KMS-11 (cell line): ENCODE data around the gene ABCA9.

Experiments
- H2AFZ ChIP-seq: fragments of 200-600 bp; sonication (generic); 2 replicates; pipeline ENCODE4 v1.6.1; 2016; ENCODE audit warnings: antibody characterized with exemption, mixed run types, low read depth
- H3K27ac ChIP-seq: fragments of 200-600 bp; sonication (generic); 2 replicates; pipeline ENCODE4 v1.6.1; 2016; ENCODE audit warnings: mild to moderate bottlenecking, mixed run types
- H3K27me3 ChIP-seq: fragments of 200-600 bp; sonication (generic); 2 replicates; pipeline ENCODE4 v1.6.1; 2017; ENCODE audit warnings: mild to moderate bottlenecking, low read depth, mixed run types, moderate library complexity; ENCODE audit not compliant: insufficient read depth
- H3K36me3 ChIP-seq: fragments of 200-600 bp; sonication (generic); 2 replicates; pipeline ENCODE4 v1.6.1; 2017; ENCODE audit warnings: mild to moderate bottlenecking, mixed run types; ENCODE audit not compliant: insufficient read depth
- H3K4me1 ChIP-seq: fragments of 200-600 bp; sonication (generic); 2 replicates; pipeline ENCODE4 v1.6.1; 2016; ENCODE audit warnings: mild to moderate bottlenecking, low read depth, mixed run types; ENCODE audit not compliant: poor library complexity, severe bottlenecking
- H3K4me2 ChIP-seq: fragments of 200-600 bp; sonication (generic); 2 replicates; pipeline ENCODE4 v1.7.0; 2016; ENCODE audit warnings: mild to moderate bottlenecking, mixed run types
- H3K4me3 ChIP-seq: fragments of 200-600 bp; sonication (generic); IDR thresholded peaks from 2 replicates; pipeline ENCODE4 v1.6.1; 2017; ENCODE audit warnings: low read depth, low read length, mixed read lengths; ENCODE audit not compliant: insufficient read depth
- H3K79me2 ChIP-seq: fragments of 200-600 bp; sonication (generic); 2 replicates; pipeline ENCODE4 v1.6.1; 2016; ENCODE audit warnings: low read depth, mixed run types; ENCODE audit not compliant: insufficient read depth
- H3K9ac ChIP-seq: fragments of 200-600 bp; sonication (generic); 2 replicates; pipeline ENCODE4 v1.6.1; 2016; ENCODE audit warnings: mild to moderate bottlenecking, mixed run types
- H4K20me1 ChIP-seq: fragments of 200-600 bp; sonication (generic); 2 replicates; pipeline ENCODE4 v1.6.1; 2016; ENCODE audit warnings: mild to moderate bottlenecking, mixed run types; ENCODE audit not compliant: insufficient read depth
- CTCF ChIP-seq: fragments of 200-600 bp; sonication (generic); conservative IDR thresholded peaks from 2 replicates; pipeline ENCODE4 v1.6.1; 2017; ENCODE audit warnings: low read depth, mild to moderate bottlenecking, antibody characterized with exemption, low read length, moderate library complexity, mixed read lengths

ABCA9 gene

GRCh38 chr17:69055334-69055733 is 5.4 kb downstream of the ABCA9 start:
- no peaks in the 10 kb centered on the region; the same call in 1 of the 2 replicates for H3K36me3 ChIP-seq
- H3K4me3 ChIP-seq: no peak overlapping the region
- no peak overlapping the region for H3K27ac ChIP-seq
- no peak for TF ChIP-seq CTCF
- no peak overlapping the region for H2AFZ ChIP-seq
- no peaks in the 10 kb centered on the region for H3K4me1 ChIP-seq
- no peaks in the 10 kb centered on the region for H3K27me3 ChIP-seq
- no peak overlapping the region for H3K9ac ChIP-seq
- no peaks in the 10 kb centered on the region for H3K79me2 ChIP-seq
- no peaks in the 10 kb centered on the region for H4K20me1 ChIP-seq
- H3K4me2 ChIP-seq: no peak overlapping the region

- Histone ChIP-seq H2AFZ (no peak overlapping the region), H3K27ac (no peak overlapping the region), H3K4me2 (no peak overlapping the region)
These were observed 9.5 kb downstream of the ABCA9 start for GRCh38 chr17:69050999-69051775.

GRCh38 chr17:69048634-69049033 is 12.1 kb downstream of the ABCA9 start:
- no peaks in the 10 kb centered on the region for H3K4me1 ChIP-seq
- no peaks in the 10 kb centered on the region for H3K79me2 ChIP-seq
- no peak for TF ChIP-seq CTCF
- H3K36me3 ChIP-seq: no peaks in the 10 kb centered on the region; the same call in 1 of the 2 replicates
- no peaks in the 10 kb centered on the region for H4K20me1 ChIP-seq
- H3K27me3 ChIP-seq: no peaks in the 10 kb centered on the region
- no peak overlapping the region for H3K4me2 ChIP-seq
- H3K9ac ChIP-seq: no peak overlapping the region
- no peak overlapping the region for H3K27ac ChIP-seq
- H2AFZ ChIP-seq: no peak overlapping the region
- H3K4me3 ChIP-seq: no peak overlapping the region

More at GRCh38 chr17:69050999-69051775, 9.5 kb downstream of the ABCA9 start:
- no peaks in the 10 kb centered on the region for H3K79me2 ChIP-seq
- H3K4me3 ChIP-seq: no peak overlapping the region
- no peaks in the 10 kb centered on the region for H4K20me1 ChIP-seq
- H3K9ac ChIP-seq: no peak overlapping the region
- H3K27me3 ChIP-seq: no peaks in the 10 kb centered on the region
- no peaks in the 10 kb centered on the region for H3K4me1 ChIP-seq
- TF ChIP-seq CTCF: no peak
- H3K36me3 ChIP-seq: no peaks in the 10 kb centered on the region; the same call in 1 of the 2 replicates

- no peak overlapping the region for H3K27ac ChIP-seq
- no peaks in the 10 kb centered on the region for H3K4me1 ChIP-seq
- no peaks in the 10 kb centered on the region for H3K79me2 ChIP-seq
- H3K9ac ChIP-seq: no peak overlapping the region
- no peak overlapping the region for H3K4me2 ChIP-seq
- H3K36me3 ChIP-seq: no peaks in the 10 kb centered on the region; the same call in 1 of the 2 replicates
- no peak overlapping the region for H2AFZ ChIP-seq
- no peaks in the 10 kb centered on the region for H3K27me3 ChIP-seq
- no peak overlapping the region for H3K4me3 ChIP-seq
- no peaks in the 10 kb centered on the region for H4K20me1 ChIP-seq
- TF ChIP-seq CTCF: no peak
These were observed 13.1 kb downstream of the ABCA9 start for GRCh38 chr17:69047368-69048263.
